H1 (cell line): ENCODE data around the gene RDH11.

Source experiments
- CTCF ChIP-seq, 3 experiments: IDR thresholded peaks; 1 replicate in 2 of 3; 2 replicates in 1 of 3; pipeline versions ENCODE4 v1.5.1 to v1.6.1; 2011; ENCODE audit warnings: low read length in 3 of 3, mild to moderate bottlenecking in 3 of 3, inconsistent platforms in 2 of 3, low read depth in 1 of 3, moderate library complexity in 1 of 3; ENCODE audit not compliant: insufficient read depth in 1 of 3; ENCODE audit errors: control extremely low read depth in 1 of 3
- TCF12 ChIP-seq: IDR thresholded peaks from 2 replicates; pipeline ENCODE4 v1.6.1; 2011; ENCODE audit warnings: low read depth, mild to moderate bottlenecking, low read length

DNA sequence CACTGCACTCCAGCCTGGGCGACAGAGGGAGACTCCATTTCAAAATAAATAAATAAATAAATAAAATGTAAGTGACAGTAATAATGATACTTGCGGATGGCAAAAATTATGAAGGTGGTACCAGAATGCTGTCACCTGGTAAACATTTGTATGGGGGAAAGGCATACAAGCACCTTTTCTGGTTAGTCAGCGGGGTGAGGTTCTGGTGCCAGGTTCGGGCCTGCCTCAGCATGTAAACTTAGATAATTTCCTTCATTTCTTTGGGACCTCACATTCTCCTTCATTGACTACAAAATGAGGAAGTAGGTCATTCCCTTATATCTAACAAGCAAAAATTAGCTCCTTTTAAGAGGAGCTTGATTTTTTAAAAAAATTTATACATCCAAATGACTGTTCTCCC is 31.9 kb downstream of the RDH11 start:
- TF ChIP-seq CTCF (IDR thresholded peaks at IDR 0.05; ENCODE audit: control extremely low read depth in 1 of 3, insufficient read depth in 1 of 3, low read depth in 1 of 3, low read length in 3 of 3) (no peak), TCF12 (no peak)
